ENCODE measurements around the gene CENPS.
A peak's percentile ranks its signal among the peaks of the same experiment; 100 is the strongest.
"Not testable (repeated sequence)": the region's sequence is repeated elsewhere in the genome, so short reads cannot be mapped to it uniquely, and the experiment has no call there.

CENPS gene

DNA sequence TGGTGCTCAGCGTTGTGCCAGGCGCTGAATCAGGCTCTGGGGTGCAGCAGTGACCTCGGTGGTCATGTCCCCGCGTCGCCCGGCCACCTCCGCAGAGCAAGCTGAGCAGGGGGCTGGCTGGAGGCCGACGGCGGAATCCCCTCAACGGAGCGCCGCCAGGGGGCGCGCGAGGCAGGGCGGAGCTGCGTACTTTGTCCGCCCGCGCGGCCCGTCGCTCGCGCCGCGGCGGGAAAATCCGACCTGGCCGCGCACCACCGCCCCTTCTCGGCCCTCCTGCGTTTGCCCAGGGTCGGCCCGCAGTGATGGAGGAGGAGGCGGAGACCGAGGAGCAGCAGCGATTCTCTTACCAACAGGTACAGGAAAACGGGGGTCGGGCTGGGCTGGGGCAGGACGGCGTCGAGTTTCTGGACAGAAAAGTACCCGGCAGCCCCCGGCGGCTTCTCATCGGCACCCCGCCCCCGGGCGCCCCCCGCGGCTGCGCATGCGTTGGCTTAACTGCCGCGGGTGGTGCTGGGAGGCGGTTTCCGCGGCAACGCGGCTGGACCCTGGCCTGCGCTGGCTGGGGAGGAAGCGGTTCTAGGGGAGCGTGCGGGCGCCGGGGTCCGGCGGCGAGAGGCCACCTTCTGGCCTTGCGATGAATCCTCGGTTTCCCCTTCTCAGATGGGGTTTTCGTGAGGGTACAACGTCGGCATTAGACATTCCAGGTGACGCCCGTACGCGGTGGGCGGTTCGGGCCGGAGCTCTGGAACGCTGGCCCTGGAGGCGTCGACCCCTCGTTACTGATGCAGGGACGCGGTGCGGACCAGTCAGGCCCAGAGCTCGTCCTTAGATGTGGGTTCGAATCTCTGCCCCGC is at the start of gene CENPS:
Gene CENPS, plus strand, starts transcription at position 218 of the 854 bp plus-strand sequence. Its CDS starts 85 bp downstream, at position 303.
- DNase-seq (ENCODE audit: low read depth in 2 of 2, low spot score in 1 of 2): peak; percentile 83 to 84

DNA sequence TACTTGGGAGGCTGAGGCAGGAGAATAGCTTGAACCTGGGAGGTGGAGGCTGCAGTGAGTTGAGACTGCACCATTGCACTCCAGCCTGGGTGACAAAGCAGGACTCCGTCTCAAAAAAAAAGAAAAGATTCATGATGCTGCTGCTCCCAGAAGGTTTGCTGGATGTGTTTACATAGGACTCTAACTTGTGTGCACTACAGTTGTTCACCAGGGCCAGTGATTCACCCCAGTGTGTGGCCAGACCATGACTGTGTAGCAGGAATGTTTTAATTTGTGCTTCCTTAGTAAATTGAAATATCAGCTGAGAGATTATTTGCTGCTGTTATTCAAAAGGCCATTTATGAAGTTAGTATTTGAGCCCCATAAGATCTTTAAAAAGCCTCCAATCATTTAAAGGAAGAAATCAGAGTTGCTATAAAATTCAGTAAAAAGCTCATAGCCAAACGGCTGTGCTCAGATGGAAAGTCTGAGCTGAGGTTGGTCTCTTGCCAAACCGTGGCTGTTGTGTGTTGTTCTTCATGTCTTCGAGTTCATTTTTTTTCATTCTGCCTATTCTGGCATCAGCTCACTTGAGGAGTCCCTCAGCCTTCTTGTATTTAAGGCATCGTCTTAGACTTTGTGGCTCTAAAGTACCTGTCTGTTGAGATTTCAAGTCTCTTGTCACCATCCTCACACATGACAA is 49.5 kb upstream of the CENPS start:
- DNase-seq (ENCODE audit: low read depth in 2 of 2, low spot score in 1 of 2): no peak

DNA sequence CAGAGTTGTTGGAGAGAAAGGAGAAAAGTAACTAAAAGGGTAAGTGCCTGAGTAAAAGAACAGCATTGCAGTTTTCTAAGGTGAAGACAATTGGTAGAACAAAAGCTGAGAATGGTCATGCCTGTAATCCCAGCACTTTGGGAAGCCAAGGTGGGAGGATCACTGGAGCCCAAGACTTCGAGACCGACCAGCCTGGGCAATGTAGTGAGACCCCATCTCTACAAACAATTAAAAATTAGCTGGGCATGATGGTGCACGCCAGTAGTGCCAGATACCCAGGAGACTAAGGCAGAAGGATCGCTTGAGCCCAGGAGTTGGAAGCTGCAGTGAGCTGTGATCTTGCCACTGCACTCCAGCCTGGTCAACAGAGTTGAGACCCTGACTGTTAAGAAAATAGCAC is 46.6 kb upstream of the CENPS start:
- no peak for DNase-seq (ENCODE audit: low read depth in 2 of 2, low spot score in 1 of 2)

DNA sequence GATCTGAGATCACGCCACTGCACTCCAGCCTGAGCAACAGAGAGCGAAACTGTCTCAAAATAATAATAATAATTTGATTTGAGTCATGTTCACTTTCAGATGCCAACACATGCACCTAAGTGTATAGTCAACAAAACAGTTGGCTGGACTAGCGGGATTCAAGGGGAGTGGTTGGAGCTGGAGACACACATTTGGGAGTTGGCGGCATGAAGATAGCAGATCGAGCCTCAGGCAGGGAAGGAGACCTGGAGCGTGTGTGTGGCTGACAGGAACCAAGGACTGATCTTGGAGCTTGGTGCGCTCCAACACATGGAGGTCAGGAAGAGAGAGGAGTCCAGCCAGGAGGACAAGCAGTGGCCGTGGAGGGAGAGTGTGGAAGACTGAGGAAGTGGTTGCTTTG is 46.0 kb upstream of the CENPS start:
- DNase-seq (ENCODE audit: low read depth in 2 of 2, low spot score in 1 of 2): no peak

DNA sequence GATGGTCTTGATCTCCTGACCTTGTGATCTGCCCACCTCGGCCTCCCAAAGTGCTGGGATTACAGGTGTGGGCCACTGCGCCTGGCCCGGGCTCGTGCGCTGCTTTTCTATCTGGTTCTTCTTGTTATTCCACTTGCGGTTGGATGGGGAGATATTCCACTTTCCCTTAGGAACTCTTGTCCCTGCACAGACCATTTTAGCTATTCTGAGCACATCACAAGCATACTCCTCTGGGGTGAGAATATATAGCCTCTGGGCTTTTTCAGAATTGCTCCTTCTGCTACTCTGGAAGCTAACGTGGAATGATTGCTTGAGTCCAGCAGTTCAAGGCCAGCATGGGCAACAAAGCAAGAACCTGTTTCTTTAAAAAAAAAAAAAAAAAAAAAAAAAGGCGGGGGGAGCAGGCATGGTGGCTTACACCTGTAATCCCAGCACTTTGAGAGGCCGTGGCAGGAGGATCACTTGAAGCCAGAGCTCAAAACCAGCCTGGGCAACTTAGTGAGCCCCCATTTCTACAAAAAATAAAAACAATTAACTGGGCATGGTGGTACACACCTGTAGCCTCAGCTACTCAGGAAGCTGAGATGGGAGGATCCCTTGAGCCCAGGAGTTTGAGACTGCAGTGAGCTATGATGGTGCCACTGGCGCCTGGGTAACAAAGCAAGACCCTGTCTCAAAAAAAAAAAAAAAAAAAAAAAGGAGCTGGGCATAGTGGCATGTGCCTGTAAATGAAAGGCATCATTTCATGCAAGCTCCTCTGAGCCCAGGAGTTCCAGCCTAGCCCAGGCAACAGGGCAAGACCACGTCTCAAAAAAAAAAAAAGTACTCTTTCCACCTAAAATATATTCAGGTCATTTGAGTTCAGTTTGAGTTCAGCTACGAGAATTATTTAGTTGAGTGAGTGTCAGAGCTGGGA is 43.2 kb upstream of the CENPS start:
- no peak for DNase-seq (ENCODE audit: low read depth in 2 of 2, low spot score in 1 of 2)

DNA sequence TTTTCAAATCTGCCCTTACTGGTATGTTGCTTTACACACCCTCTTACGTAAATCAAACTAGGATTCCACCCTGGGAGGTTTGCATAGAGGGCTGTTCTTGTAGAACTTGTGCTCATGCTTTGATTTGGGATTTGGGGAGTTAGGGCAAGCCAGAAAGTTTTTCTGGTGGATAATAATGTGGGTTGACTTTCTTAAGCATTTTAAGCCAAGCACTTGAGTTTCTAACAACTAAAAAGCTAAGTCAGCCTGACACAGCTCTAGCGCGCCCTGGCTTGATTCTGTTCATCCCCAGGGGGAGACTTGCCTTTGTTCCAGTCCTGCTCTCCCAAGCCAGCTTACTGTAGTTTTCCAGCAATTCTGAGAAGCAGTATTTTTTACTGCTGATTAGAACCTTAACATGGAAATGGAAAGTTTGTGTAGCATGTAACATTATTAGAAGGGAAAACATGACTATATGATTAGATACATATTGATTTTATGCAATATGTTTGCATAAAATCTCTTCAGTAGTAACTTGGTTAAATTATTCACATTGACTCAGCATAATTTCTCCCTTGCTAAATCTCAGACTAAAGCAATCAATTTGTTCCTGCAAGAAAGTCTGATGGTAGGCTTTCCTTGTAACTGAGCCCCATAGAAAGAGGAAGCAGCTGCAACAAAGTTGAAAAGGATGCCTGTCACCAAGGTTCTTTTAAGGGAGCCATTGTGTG is 42.4 kb upstream of the CENPS start:
- DNase-seq (ENCODE audit: low read depth in 2 of 2, low spot score in 1 of 2): no peak

DNA sequence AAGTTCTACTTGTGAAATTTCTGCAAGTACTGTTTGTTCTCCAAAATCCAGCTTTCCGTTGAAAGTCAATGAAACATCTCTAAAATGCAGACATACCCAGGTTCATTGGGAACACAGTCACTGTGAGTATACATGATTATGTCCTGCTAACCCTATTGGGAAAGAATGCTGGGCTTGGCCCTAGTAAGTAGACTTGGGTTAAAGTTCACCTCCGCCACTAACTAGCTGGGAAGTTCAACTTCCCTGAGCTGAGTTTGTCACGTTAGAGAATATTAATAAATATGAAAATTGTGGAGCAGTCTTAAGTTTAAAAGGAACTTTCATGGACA is 41.9 kb upstream of the CENPS start:
- no peak for DNase-seq (ENCODE audit: low read depth in 2 of 2, low spot score in 1 of 2)

DNA sequence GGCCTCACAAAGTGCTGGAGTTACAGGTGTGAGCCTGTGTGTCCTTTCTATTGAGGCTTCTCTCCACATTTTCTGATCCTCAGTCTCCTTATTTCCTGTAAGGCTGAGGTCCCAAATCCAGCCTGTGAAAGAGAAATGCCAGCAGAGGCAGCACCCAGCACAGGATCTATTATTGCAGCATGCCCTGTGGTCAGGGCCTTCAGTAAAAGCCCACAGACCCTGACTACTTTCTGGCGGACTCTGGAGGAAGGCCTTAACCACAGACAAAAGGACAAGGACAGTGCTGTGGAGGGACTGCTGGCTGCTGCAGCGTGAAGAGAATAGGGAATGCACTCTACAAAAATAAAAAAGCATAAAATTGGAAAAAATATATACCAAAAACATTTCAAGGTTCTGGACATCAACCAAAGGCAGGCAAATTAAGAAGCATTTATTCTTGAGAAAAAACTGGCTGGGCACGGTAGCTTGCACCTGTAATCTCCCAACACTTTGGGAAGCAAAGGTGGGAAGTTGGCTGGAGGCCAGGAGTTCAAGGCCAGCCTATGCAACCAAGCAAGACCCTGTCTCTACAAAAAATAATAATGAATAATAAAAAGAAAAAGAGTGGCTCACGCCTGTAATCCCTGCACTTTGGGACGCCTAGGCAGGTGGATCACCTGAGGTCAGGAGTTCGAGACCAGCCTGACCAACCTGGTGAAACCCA is 40.8 kb upstream of the CENPS start:
- DNase-seq (ENCODE audit: low read depth in 2 of 2, low spot score in 1 of 2): no peak

DNA sequence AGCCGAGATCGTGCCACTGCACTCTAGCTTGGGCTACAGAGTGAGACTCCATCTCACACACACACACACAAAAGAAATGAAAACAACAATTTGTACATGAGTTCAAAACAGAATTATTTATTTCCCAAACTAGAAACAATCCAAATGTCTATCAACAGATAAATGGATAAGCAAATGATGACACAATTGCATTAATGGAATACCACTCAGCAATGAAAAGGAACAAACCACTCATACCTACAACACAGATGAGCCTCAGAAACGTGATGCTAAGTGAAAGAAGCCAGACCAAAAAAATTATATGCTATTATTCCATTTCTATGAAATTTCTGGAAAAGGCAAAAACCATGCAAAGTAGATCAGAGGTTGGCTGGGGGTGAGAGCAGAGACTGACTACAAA is 33.4 kb upstream of the CENPS start:
- DNase-seq (ENCODE audit: low read depth in 2 of 2, low spot score in 1 of 2): no peak

DNA sequence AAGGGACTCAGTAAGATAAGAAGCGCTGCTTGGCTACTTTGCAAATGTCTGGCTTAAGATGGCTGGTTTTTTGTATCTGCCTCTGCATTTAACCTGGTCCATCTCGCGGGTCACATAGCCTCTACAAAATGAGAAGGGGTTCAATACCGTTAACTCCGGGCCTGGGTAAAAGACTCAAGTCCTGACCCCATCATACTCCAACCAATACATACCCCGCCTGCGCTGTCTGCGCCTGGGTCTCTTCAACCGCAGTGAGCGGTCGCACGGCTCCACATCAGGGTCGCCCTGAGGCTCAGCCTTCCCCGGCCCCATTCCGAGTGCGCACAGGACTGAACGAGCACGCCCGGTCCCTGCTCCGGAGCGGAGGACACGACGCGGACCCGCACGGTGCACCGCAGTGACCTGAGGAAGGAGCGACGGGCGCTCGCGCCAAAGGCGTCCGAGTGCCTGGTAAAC is 31.9 kb upstream of the CENPS start:
- no peak for DNase-seq (ENCODE audit: low read depth in 2 of 2, low spot score in 1 of 2)

DNA sequence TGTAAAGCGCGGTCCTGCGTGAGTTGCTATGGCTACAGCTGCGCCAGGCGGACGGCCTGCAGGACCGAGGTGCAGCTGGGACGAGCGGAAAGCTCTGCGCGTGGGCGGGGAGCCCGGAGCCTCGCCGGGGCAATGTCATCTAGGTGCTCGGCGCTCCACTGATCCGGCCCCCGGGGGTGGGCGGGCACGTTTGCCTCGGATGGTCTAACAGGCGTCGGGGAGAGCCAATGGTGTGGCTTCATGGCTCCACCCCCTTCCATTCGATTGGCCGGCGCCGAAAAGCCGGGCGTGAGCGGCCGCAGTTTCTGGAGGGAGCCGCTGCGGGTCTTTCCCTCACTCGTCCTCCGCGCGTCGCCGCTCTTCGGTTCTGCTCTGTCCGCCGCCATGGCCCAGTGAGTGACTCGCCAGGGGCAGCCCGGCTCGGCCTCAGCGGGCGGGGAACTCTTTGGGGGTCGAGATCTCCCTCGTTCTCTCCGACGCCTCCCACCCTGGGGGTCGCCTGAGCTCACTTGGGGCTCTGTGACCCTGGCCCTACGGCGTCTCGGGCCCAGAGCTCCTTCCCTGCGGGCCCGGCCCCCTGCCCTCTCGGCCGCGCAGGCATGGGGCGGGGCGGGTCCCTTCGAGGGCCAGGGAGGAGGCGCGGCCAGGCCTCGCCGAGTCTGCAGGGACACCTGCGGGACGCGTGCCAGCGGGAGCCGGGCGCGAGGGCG is 31.3 kb upstream of the CENPS start, which contains the start of gene PGD:
Gene PGD, plus strand, starts transcription at position 331 of the 710 bp plus-strand sequence. Its CDS starts 54 bp downstream, at position 385.
- peak; percentile 92 to 97 for DNase-seq (ENCODE audit: low read depth in 2 of 2, low spot score in 1 of 2)

DNA sequence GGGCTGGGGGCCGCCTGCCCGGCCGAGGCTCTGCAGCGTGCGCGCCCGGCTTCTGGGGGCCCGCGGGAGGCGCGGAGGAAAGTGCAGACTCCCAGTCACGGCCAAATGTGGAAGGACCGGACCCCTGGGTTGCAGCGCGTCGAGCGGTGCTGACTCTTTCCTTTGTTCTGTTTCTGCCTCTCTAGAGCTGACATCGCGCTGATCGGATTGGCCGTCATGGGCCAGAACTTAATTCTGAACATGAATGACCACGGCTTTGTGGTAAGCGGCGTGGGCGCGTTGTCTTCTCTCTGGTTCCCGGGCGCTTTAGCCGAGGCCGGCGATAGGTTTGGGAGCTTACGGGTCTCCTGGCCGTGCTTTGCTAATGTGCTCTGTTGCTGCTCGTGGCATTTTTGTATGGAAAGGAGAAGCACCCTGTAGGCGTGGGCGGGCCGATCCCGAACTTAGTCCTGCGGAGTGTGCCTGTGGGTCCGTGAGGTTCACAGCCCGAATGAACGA is 30.7 kb upstream of the CENPS start:
- no peak for DNase-seq (ENCODE audit: low read depth in 2 of 2, low spot score in 1 of 2)

DNA sequence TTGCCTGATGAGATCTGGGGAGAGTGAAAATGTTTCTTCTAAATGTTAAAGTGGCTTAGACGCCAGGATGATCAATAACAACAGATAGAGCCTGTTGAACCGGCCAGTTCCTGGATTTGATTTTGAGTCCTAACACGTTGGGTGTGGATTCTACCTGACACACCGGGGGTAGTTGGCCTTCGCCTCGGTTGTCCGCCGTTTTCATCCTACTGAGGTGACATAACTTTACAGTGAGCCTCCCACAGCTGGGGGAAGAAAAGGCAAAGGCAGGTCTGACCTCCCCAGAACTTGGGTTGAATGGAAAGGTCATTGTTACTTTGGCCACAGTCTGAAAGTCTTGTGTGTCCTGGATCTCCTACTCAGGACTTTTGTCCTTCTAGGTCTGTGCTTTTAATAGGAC is 30.2 kb upstream of the CENPS start:
- DNase-seq (ENCODE audit: low read depth in 2 of 2, low spot score in 1 of 2): no peak

DNA sequence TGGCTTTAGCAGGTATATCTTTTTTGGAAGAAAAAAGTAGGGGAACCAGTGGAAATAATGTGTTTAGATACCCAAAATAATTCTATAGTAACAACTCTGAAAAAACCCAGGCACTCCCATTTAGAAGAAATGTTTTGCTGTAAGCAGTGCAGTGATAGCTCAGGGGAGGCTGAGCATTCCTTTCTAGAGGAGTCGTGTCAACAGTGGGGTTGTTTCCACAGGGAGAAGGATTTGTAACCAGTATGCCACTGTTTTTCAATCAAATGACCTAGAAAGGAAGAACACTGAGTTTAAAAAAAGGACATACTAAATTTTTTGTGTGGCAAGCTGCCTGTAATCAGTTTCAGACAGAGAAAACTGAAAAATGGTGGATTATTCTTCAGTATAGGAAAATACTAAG is 29.0 kb upstream of the CENPS start:
- no peak for DNase-seq (ENCODE audit: low read depth in 2 of 2, low spot score in 1 of 2)

DNA sequence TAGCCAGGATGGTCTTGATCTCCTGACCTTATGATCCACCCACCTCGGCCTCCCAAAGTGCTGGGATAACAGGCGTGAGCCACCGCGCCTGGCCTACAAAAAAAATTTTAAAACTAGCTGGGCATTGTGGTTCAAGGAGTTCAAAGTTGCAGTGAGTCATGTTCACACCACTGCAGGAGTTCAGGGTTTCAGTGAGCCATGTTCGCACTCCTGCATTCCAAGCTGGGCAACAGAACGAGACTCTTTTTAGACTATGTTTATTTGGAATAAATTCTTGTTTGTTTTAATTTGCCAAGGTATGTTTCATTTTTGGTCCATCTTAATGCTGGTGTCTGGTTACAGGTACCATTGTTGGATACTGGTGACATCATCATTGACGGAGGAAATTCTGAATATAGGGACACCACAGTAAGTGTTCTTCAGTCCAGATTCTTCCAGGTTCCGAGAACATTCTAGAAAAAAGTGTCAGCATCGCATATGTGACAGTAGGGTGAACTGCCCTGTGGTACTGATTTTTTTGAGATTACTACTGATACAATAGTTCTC is 27.4 kb upstream of the CENPS start:
- no peak for DNase-seq (ENCODE audit: low read depth in 2 of 2, low spot score in 1 of 2)

DNA sequence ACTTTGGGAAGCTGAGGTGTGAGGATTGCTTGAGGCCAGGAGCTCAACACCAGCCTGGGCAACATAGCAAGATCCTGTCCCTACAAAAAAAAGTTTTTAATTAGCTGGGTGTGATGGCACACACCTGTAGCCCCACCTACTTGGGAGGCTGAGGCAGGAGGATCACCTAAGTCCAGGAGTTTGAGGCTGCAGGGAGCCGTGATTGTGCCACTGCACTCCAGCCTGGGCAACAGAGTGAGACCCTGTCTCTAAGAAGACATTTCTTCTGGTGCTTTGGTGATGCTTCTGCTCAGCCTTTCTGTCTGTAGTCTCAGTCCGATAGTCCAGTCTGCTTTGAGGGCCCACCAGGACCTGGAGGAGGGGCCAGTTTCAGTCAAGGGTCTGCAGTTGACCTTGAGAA is 23.0 kb upstream of the CENPS start:
- no peak for DNase-seq (ENCODE audit: low read depth in 2 of 2, low spot score in 1 of 2)

DNA sequence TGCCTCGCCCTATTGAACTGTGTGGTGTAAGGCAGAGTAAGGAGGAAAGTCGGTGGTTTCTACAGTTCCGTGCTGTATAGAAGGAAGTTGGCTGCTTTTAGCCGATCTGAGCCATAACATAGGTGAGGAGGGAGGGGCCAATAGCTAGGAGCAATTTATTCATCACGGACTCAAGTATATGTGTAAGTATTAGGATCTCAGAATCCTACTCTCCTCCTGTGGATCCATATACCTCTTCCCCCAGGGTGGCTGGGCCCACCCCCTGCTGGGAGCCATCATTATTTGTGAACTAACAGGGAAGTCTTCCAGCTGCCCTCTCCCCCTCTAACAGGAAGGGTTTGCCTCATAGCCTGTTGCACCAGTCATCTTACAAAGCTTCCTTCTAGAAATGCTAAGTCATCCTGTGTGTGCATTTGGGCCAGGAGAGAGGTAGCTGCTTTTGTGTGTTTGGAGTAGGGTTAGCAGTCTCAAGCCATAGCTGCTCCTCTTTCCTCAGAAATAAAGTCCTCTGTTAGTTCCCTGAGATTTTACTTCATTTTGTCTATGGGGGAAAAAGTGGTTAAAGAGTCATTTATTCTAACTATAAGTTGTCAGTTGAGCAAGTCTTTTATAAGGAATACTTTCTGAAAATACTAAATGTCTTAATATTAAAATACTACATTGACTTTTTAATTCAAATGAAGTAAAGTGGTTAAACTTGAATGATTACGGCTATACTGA is 14.9 kb upstream of the CENPS start:
- no peak for DNase-seq (ENCODE audit: low read depth in 2 of 2, low spot score in 1 of 2)

DNA sequence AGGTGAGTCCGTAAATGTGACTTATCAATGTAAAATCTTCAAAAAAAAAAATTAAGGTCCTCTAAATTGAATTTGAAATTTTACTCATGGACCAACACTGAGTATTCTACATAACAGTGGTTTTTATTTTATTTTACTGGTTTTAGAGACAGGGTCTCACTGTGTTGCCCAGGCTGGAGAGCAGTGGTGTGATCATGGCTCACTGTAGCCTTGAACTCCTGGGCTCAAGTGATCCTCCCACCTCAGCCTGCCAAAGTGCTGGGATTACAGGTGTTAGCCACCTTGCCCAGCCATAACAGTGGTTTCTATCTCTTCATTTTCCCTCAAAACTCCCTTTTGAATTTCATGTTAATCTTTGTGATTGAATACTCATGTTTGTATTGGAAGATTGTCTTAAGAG is 14.3 kb upstream of the CENPS start:
- not testable (repeated sequence) for DNase-seq (ENCODE audit: low read depth in 2 of 2, low spot score in 1 of 2)
